DMS53 treated with DMSO at 0.1 percent for 48 hours (cell line): Measurements from ENCODE around the gene B3GNT9.
A peak's percentile ranks its signal among the peaks of the same experiment; 100 is the strongest.

Experiments
- DNase-seq: peaks from one replicate; lab custom pipeline; 2025; ENCODE audit not compliant: unreplicated experiment; lab: John Stamatoyannopoulos, UW

B3GNT9 gene

DNA sequence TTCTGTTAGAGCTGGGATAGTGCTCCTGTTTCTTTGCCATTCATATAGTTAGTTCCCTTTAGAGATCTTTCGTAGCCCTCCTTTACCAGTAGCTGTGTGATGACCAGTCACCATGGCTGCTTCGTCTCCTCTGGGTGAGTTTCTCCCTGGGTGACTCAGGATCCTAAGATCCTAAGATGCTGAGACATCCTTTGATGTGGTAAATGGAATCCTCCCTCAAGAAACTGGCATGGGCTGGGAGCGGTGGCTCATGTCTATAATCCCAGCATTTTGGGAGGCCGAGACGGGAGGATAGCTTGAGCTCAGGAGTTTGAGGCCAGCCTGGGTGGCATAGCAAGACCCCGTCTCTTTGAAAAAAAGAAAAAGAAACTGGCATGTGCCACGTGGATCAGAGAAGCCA is 35.2 kb downstream of the B3GNT9 start:
- no peak for DNase-seq

DNA sequence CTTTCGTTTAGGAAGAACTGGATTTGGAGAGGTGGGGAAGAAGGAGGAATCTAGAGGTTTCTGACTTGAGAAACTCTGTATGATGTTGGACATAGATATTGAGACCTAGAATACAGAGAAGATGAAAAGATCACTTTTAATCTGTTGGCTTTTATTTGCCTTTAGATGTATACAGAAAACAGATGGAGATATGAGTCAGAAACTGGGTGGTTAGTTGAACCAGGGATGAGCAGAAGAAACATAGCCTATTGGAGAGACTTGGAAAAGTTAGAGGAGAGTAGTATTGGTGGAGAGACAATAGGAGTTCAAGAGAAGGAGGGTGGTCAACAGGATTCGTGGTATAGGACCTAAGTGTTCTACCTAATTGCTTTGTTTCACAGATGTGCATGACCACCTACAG is 36.0 kb downstream of the B3GNT9 start:
- no peak for DNase-seq

DNA sequence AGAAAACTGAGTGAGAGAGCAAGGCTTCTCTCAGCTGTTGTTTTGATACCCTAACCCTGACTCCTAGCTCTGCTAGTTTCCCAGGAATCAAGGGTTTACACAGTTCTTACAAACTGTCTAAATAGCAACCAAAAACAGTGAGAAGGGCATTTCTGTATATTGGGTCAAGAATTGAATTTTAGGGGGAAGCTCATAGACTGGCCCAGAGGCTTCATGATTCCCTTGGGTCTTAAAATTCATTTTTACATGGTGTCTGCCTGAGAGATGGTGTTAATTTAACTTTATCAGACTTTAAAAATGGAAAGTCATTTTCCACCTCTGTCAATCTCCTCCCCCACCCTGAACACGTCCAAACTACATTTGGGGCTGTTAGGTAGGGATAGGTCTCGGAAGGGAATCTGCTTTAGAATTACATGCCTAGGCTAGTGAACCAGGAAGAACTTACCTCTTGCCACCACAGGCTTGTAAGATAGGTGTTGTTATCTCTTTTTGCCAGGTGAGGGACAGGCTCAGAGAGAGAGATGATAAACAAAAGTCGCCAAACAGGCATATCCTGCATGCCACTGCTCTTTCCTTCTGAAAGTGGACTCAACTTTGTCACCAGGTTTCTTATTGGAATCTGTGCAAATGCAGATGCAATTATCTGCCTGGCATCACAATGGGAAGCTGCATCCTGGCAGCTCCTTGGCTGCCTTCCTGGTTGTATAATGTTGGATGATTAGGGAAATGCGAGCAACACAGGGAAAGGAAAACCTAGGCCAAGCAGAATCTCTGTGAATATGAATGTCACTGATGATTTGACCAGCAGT is 38.0 kb downstream of the B3GNT9 start:
- no peak for DNase-seq

DNA sequence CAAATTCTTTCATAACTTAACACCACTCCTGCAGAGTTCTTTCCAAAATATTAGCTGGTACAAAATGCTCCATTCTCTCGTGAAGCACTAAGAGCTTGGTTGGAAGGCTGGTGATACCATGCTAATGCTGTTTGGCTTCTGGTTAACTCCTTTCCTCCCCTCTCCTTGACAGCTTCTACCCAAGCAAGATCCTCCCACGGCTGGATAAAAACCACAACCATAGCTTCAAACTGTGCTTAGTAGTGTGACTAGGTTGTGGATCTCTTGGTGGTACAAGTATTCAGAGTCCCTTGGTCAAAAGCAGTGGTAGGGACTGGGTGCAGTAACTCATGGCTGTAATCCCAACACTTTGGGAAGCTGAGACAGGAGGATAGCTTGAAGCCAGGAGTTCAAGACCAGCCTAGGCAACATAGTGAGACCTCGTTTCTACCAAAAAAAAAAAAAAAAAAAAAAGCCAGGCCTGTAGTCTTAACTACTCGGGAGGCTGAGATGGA is 38.8 kb downstream of the B3GNT9 start:
- no peak for DNase-seq

DNA sequence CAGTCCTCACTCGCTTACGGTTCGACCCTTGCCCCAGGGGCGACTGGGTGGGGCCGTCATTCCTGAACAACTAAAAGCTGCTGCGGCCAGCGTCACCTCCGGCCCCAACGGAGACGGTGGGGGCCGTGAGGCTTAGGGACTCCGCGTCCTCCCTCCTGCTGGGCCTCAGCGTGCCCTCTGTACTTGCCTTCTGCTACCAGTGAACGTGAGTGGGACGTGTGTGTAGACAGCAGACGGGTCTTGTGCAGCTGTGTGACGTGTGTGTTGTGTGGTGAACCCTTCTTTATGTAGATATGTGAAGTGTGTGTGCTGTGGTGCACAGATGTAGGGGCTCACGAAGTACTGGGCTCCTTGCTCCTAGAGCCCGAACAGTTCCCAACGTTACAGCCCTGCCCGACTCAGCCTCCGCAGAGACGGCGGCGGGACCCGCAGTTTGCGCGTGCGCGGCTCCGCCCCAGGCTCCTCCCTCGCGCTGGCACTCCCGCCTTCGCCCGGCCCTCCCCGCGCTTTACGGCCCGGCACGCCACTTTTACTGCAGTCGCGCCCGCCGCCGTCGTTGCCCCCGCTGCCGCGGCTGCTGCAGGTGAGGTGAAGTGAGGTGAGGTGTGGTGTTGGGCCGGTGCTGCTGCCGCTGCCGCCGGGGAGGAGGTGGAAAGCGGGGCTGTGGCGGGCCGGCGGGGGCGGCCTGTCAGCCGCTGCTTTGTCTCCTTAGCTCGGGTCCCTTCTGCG is 41.2 kb downstream of the B3GNT9 start, which contains the start of gene PHAF1:
Gene PHAF1 (plus strand): TSS at position 535 of the 729 bp plus-strand sequence. CDS start 235 bp downstream, outside the sequence.
- DNase-seq, result peak; percentile 72

DNA sequence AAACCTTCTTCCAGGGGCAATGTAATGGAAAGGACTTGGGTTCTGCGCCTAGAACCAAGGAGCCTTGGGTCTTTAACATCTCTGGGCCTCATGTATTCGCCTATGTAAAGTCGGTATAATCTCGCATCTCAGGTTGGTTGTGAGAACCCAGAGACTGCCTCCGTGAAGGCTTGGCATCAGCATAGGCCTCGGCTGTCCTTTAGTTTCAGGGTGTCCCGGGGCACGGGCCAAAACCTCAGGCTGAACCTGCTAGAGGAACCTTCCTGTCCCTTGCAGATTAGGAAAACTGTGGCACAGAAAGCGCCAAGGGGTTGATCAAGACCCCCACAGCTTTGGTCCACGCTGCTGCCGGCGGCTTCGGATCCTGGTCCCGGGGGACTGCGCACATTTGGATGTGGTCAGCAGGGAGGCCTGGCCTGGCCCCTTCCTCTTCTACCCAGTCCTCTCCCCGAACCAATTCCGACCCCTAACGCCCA is 41.8 kb downstream of the B3GNT9 start:
- no peak for DNase-seq

DNA sequence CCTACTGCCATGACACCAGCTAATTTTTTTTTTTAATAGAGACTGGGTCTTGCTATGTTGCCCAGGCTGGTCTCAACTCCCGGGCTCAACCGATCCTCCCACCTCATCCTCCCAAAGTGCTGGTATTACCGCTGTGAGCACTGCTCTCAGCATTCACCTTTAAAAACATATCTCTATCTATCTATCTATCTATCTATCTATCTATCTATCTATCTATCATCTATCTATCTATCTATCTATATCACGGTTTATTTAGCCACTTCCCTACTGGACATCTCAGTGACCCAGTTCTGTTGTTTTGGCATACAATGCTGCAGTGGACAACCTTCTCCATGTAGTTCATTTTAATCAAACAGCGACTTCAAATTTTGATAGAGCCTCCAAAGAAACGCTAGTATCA is 42.3 kb downstream of the B3GNT9 start:
- no peak for DNase-seq

DNA sequence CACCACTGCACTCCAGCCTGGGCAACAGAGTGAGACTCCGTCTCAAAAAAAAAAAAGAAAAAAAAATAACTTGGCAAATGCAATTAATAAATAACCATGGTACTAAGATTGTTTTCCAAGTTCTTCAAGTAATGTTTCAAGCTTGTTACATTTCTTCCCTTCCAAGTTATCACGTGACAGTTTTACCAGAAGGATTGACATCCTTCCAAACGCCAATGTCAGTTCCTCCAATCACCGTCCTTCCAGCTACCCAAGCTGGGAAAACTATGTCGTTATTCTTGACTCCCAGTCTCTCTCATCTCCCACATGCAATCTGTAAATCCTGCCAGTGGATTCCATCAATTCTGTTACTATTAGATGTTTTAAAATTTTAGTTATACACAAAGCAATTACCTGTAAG is 44.9 kb downstream of the B3GNT9 start:
- DNase-seq, result no peak

DNA sequence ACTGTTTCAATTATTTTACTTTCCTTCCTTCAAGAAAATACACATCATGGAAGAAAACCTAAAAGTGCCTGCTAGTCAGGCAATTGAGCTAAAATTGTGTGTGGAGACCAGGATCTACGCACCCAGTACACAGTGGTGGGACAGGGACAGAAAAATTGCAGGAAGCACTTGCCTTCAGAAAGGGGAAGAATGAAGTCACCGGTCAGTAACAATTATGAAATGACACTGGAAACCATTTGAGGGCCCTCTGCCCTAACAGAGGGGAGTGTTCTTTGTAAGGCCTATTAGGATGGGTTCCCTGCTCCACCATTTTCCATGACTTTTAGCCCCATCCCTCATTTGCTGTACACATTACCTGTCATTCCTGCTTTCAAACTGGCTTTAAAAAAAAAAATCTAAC is 45.6 kb downstream of the B3GNT9 start:
- no peak for DNase-seq

DNA sequence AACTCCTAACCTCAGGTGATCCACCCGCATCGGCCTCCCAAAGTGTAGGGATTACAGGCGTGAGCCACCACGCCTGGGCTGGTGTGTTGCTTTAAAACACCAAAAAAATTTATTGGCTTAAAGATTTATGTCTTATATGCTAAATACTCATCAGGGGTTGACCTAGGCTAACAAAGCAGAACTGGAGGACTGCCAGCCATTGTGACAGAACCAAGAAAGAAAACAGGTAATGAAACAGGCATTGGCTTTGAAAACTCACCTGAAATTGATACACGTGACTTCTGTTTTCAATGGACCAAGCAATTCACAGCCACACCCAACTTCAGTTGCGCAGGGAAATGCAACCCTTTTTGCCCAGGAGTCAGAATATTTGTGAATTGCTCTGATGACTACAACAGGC is 46.0 kb downstream of the B3GNT9 start:
- no peak for DNase-seq

DNA sequence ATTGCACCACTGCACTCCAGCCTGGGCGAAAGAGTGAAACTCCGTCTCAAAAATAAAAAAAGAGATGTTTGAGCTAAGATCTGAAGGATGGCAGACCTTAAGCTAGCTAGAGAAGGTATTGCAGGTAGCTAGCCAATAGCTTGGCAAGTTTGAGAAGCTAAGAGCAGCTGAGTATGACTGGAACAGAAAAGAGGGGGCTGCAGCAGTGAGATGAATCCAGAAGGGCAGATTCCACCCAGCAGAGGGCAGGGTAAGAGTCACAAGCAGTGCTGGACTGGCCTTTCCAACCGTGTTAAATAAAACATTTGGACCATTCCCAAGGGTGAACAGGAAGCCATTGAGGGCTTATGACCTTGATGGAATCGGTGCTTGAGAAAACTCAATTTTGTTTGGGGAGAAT is 46.7 kb downstream of the B3GNT9 start:
- no peak for DNase-seq

DNA sequence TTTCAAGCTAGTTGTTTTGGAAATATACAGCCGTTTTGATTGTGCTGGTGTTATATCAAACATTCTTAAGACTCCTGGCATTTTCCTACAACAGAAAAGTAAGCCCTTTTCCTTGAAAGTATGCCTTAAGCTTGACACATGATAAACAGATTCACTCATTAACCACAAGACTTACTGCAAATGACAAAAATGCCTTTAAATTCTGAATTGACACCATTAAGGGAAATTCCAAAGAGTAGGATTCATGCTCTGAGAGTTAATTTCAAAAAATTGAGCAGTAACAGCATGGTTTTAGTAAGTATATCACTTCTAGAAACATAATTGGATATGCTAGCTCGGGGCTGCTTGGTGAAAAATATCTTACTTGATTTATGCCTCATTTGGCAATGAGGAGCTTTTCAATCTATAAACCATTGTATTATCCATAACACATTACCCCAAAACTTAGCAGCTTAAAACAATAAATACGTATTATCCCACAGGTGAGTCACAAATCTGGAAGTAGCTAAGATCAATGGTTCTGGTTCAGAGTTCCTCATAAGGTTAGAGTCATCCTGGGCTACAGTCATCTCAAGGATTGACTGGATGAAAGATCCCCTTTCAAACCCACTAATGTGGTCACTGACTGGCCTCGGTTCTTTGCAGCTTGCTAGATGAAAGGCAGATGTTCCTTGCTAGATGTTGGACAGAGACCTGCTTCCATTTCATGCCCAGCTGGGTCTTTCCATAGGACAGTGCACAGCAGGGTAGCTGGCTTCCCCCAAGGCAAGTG is 49.3 kb downstream of the B3GNT9 start:
- DNase-seq, result no peak

DNA sequence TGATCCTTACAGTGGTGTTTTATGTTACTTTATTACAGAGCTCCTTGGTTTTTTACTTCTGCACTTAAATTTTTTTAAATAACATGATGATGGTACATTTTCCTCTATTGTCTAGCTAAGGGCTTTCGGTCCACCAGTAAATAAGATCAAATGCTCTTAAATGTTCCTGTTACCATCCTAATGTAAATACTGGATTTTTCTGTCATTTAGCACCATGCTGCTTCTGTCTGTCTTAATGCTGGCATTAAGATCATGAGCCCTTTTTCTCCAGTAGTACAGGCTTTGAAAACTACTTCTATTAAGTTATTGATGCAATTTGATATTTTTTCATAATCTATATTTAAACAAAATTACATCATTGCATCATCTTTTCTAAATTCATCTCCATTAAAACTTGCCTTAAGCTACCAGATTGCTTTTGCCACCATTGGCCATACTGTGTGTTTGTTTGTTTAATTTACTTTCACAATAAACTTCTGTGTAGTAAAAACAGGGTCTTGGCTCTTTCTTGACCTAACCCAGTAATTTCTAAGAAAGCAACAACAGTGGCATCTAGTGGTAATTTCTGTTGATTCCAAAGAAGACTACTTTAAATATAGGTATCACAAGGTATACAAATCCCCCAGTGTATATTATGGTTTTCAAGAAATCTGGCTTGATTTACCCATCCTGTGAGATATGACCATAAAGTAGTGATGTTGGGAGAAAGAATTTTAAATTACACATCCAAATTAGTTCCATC is 50.1 kb downstream of the B3GNT9 start:
- no peak for DNase-seq

DNA sequence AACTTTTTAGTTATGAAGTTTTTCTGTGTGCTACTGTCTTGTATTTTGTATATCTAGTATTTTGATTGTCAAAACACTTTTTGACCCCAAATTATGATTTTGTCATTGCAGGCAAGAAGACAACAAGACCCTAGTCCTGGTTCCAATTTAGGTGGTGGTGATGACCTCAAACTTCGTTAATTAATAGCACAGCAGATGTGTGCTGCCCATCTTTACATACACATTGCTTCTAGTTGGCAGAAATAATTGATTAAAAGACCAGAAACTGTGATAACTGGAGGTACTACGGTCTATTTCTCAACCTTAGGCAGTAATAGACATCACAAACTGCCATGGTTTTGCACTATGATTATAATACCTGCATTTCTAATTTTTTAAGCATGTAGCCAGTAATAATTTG is 52.2 kb downstream of the B3GNT9 start:
- no peak for DNase-seq
